GM20431 (cell line): ENCODE data around the gene CHN2.

ENCODE experiments used
- in situ Hi-C: fragments of 300-500 bp; cut with MseI, MboI; formaldehyde crosslinking; loops from one replicate; pipeline ENCODE4 v1.15.0; 2020; ENCODE audit warnings: low sequenced_read_pairs; ENCODE audit not compliant: unreplicated experiment

Gene CHN2

DNA sequence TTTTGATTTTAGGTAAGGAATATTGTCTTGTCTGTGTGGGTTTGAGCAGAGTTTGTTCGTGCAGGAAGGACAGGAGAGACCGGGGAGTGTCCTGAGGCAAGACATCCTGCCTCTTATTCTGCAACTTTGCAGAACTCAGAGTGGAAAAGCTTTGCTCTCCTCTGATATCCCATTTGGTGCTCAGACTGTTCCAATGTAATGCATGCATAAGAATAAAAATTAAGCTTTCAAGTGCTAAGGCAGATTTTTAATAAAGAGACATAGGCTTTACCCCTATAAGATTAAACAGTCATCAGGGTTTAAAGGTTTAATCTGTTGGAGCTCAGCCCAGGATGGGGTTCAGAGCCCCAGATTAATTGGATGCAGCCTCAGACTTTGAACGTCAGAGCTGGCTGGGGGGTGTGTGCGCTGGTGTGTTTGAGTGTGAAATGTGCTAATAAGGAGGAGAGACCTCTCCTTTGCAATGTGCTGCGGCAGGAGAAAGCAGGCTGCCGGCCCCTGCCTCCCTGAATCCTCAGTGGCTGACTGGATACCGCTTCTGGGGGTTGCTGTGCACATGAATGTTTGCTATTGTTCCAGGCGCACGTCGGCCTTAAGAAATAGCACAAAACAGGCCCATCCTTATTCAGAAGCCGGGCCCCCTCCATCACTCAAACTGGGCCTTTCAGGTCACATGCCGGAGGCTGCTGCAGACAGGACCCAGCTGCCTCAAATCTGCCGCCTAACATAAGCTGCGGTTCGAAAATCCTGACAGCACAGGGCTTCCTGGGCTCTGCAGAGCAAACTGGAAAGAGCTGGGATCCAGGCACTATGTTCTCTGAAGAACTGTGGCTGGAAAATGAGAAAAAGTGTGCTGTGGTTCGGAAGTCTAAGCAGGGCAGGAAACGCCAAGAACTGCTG is 285.0 kb downstream of the CHN2 start:
- in situ Hi-C loops = no loop called here

DNA sequence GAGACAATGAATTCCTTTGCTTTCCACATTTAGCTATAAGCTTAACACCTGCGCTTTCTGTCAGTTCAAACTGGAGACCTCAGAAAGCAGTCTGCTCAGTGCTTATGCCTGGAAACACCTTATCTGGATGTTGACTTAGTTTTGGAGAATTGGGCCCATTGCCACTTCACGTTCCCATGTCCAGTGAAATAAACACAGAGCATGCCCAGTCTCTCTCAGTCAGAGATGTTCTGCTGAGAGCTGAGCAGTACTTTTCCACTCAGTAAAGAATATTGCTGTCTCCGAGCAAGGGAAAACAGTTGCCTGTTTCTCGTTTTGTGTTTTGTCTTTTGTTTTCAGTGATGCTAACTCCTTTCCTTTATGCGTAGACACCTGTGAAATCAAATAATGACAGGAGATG is 285.9 kb downstream of the CHN2 start:
- in situ Hi-C loops = no loop called here

DNA sequence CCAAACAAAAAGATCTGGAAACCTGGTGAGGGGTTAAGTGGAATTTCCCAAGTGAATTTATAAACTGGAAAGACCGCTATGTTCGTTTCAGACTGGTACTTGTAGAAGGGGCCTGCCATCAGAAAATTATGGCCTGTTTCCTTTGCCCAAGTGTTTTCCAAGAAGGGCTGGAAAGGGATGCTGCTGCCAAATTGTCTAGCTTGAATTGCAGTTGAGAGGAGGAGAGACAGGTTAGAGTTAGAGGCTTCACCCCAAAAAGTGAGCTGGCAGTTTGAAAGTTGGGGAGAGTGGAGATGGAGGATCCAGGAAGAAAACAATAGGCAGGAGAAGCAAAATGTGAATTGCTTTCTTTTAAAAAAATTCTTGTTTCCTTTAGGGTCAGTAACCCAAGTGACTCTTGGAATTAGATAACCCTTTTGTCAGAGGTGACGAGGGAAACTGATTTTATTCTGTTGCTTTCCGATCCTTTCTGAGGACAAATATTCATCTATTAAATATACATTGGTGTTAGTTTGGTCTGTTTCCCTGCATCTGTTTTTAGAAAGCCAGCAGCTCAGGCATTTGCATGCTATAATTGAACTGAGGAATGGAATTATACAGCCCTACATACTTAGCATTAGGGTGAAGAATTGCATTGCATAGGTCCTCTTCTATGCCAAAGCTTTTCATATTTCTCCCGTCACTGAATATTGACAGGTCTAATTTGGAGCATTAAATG is 286.5 kb downstream of the CHN2 start:
- in situ Hi-C loops = no loop called here

DNA sequence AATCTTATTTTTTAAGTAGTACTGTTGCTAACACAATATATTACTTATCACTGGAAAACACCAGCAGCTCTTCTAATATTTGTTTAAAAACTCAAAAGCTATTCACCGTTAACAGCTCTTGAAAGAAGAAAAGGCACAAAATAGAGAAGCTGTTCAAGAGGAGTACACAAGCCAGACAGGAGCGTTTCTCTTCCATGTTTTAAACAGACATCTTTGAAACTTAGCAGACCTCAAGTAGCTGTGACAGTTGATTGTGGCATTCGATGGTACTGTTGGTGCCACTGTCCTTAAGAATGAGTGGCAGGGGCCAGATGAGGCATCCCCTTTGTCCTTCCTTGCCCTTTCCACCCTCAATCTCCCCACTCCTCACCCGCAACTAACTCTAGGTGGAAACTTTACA is 287.5 kb downstream of the CHN2 start:
- in situ Hi-C loops = no loop called here

DNA sequence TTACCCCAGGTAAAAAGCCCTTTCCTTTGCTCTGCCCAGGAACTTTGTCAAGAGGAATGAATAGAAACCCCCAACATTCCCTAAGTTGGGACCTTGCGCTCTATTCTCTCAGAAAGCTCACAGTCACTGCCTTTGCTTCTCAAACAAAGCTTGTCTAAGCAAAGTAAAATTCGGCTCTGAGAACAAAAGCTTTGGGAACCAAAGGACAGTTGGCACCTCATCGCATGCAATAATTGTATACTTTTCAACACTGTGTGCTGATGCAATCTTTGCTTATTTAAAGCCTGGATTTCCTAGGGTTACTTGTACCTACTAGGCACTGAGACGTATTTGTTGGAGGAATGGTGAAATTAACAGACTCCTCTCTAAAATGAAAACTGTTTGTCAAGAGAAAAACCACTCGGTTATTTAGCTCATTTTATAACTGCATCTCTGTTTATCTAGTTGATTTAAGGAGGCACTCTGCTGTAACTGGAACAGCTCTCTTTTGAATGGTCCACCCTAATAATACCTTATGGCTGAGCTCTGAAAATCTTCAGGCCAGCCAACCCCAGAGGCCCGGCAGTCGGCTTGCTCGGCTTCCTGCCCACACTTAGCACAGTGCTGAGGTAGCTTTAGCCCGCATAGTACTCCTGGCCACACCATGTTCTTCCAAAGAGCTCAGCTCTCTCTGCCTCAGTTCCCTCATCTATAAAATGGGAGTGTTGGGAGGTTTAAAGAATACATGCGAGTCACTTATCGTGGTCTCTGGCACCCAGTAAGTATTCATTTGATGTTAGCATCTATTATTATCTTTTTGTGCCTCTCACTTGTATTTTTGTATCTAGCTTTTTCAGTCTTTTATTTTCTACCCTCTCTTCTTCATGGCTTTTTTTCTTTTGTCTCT is 288.9 kb downstream of the CHN2 start:
- in situ Hi-C loops = no loop called here

DNA sequence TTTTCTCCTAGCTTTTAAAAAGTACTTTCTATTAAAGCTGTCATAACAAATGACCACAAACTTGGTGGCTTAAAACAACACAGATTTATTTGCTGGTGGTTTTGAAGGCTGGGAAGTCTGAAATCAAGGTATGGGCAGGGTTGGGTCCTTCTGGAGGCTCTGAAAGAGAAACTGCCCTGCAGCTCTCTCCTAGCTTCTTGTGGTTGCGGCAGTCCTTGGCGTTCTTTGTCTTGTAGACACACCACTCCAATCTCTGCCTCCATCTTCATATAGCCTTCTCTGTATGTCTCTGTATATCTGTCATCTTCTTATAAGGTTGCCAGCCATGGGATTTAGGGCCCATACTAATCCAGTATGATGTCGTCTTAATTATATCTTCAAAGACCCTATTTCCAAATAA is 289.7 kb downstream of the CHN2 start:
- in situ Hi-C loops = no loop called here

DNA sequence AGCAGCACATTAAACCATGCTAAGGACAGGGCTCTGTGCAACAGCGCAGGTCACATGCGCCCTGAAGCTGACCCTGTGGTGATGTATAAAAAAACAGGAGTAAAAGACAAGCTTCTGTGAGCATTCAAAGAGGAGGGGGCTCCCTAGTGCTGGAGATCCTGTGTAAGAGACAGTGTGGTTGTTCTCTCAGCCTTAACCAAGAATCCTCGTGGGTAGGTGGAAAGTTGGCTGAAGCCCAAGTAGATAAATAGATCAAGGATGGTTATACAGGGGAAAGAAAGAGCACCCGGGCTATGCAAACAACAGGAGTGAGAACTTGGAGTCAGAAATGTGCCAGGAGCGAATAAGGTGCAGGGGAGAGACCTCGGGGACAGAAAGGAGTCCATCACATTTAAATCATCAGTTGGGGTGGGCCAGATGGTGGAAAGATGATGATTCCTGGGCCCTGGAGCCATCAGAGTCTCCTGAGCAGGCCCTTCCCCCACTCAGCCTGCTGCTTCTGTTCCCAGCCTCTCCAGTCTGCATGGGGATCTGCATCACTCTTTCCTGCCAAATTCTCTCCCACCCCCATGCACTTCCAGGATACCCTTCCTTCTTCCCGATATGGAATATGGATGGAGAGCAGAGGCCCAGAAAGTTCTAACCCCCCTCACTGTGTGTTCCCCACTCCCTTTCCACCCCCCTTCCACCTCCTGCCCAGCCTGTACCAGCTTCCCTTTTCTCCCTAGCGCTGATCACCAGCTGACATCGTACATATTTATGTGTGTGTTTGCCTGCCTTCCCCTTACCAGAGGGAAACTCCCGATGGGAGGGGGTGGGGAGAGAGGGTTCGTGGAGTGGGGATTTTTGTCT is 291.0 kb downstream of the CHN2 start:
- in situ Hi-C loops = no loop called here

DNA sequence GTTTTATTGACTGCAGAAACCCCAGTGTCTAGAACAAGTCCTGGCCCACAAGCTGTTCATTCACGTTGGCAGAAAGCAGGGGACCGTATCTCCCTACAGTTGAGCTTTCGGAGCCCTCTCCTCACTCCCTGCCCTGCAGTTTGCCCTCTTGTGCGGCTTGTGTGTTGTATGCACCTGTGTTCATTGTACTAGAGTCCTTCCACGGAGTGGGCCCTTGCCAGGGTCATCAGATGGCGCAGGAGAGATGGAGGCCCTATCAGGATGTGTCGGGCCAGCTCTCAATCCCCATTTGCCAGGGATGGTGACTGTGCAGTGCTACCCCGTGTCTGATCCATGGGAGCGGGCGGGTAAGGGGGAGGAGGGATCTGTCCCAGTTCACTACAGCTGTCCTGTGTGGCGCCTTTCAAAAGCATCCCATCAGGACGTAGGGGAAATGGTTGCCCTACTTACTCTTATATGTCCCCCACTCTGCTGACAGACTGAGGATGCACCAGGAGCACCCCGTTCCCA is 291.7 kb downstream of the CHN2 start:
- in situ Hi-C loops = no loop called here

DNA sequence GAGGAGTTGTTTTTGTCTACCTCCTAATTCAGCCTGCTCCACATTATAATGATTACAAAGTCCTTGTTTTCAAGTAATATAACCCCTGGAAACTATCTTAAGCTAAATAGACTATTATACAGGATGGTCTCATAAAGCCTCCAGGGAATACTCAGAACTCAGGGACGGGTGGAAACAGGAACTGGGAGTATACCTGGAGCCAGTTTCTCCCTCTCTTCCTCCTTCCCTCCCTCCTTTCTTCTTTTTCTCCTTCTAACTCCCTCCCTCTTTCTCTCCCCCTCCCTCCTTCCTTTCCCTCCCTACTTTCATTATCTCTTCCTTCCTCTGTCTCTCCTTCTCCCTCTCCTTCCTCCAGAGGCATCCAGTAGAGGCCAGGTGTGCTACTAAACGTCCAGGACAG is 292.8 kb downstream of the CHN2 start:
- in situ Hi-C loops = no loop called here

DNA sequence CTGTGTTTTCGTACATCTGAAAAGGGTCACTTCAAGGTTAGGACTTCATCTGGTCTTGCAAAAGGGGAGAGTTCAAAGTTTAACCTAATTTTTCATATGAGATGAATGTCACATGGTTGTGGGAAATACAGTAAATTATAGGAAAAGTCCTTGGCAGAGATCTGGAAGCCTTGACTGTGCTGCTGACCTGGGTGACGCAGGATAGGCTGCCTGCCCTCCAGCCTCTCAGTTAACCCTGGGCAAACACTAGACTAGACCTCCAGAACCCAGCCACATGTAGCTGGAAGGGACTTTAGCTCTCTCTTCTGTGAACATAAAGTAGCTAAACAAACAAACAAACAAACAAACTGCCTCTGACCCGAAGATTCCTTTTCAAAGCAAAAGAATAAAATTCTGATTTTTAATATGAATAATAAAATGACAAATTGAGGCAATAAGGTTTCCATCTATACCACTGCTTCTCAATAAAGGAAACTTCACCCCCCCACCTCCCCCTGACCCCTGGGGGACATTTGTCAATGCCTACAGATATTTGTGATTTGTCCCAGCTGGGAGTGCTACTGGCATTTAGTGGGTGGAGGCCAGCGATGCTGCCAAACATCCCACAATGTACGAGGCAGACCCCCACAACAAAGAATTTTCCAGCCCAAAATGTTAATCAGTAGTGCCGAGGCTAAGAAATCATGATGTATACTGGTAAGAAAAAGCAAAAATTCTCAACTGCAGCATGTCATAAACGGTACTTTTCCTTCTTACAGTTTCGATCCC is 293.8 kb downstream of the CHN2 start:
- in situ Hi-C loops = no loop called here

DNA sequence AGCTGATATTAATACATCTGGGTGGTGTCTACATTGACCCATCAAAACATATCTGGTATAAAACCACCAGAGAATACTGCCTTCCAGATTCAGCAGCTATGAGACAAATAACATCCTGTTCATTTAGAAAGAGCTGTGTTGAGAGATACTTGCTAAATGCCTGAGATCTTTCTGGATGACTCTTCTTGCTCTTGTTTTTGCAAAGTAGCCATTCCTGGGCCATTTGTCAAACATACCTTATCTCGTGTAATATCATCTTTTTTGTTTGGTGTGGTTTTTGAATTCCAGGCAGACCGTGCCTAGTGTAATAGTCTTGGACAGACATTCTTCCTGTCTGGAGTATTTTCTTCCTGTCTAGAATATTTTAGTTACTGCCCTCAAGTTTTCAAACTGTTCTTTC is 294.4 kb downstream of the CHN2 start:
- in situ Hi-C loops = no loop called here

DNA sequence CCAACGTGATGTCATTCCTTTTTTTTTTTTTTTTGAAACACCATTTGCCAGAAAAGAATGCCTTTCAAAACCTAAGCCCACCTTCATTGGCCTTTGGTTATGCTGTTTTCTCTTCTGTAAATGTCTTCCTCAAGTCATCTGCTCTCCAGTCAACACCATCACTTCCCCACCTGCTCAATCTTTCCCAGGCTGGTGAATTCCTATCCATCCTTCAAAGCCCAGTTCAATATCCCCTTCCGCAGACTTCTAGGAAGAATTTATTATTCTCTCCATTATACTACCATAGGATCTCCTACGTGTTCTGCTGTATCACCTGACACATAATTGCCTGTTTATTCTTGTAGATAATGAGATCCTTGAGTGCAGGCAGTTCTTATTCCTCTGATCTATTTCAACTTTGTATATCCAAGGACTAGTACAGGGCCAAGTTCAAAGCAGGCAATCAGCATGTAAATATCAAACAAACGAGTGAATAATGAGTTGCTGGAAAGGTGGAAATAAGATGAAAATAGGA is 295.6 kb downstream of the CHN2 start:
- in situ Hi-C loops = no loop called here

DNA sequence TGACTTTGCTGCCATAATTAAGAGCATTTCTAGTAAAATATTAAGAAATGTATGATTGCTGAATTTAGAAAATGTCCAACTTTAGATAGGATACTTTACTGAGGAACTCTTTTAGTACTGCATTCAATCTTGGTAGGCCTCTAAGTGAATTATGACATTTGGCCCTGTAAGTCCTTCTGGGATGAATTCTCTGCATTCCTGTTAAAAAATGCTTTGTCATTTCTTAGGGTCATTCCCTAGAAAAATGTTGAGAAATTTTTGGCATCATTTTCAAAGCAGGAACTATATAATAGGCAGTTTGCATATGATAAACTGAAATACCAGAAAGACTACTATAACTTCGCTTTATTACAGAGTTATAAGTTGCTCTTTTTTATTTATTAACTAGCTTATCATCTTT is 299.8 kb downstream of the CHN2 start:
- in situ Hi-C loops = no loop called here

DNA sequence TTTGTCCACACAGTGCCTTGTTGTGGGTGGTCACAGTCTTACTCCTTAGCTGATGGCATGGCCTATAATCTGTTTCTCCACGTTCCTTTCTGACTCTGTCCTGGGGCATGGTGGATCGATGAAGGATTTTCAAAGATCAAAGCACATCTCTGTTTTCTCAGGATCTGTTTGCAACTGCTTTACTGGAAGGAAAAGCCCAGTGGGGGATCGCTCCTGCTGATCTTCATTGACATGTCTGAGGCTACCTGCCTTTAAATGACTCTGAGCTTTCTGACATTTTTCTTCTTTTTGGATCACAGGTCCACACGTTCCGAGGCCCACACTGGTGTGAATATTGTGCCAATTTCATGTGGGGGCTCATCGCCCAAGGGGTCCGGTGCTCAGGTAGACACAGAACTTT is 301.1 kb downstream of the CHN2 start:
- in situ Hi-C loops = no loop called here

DNA sequence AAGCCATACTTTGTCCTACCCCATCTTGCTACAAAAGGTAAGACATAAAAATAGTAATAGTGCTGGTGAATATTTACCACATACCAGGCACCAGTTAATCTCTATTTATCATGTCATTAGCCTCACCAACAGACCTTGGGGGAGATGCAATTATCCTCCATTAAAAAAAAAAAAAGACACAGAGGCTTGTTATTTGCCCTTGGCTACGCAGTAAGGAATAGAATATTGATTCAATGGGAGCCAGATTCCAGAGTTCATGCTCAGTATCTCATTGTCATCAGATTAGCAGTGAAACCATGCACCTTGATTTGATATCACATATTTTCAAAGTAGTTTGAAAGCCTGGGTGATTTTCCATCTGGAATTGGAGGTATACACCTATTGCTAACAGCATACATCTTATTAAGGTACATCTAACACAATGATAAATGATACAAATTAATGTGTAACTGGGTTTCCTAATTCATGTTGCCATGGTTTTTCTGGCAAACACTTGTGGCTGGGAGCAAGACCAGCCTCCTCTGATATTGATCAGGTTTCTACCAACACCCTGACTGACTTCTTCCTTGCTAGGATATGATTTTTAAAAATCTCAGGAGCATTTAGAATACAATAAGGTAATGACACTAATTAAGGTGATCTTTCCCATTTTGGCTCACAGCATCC is 301.9 kb downstream of the CHN2 start:
- in situ Hi-C loops = no loop called here

DNA sequence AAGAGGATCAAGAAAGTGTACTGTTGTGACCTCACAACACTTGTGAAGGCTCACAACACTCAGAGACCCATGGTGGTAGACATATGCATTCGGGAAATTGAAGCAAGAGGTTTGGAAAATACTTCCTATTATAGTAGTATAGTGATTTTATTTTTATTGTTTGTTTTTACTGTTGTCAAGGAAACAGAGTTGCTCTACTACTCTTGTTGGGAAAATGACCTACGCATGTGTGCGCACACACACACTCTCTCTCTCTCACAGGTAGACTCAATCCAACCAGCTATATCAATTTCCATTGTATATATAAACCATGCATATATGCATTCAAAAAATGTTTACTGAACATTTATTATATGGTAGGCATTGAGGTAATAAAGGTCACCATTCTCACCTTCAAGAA is 305.4 kb downstream of the CHN2 start:
- in situ Hi-C loops = no loop called here

DNA sequence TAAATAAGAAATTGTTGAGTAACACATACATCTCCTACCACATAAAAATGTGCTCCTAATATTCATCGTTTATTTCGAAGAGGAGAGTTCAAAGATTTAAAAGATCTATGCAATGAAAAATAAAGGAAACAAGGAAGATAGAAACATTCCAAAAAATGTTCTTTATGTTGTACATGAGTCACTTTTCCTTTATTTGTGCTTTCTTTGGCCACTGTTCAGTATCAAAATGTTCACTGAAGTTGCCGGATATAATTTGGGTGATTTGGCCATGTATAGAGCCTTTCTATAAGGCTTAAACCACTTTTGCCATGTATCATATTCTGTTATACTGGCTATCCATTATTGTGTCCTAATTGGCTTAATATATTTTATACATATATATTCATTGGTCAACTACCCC is 306.1 kb downstream of the CHN2 start:
- in situ Hi-C loops = no loop called here

DNA sequence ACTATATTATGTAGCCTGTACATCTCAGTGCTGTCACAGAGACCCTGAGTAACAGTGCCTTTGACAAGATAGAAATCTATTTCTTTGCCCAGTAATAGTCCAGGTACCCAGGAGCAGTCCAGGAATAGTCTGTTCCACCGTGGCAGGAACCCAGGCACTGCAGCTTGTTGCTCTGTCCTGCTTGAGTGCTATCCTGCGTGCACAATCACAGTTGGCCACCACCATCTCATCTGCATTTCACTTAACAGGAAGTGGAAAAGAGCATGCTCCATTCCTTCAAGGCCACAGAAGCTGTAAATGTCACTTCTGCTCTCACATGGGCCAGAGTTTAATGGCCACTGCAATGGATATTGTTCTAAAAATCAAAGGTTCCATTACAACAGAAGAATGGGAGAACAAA is 307.6 kb downstream of the CHN2 start:
- in situ Hi-C loops = no loop called here
